Erythroblast (primary cell): Measurements from ENCODE around the gene LRRTM4.

Source experiments
- GATA1 ChIP-seq: IDR thresholded peaks from 2 replicates; pipeline ENCODE4 v1.6.1; 2011; ENCODE audit warnings: low read depth, mild to moderate bottlenecking, control low read depth, low read length, moderate library complexity
- POLR2A ChIP-seq: IDR thresholded peaks from 2 replicates; pipeline ENCODE4 v1.6.1; 2011; ENCODE audit warnings: mild to moderate bottlenecking, low read length

GRCh38 chr2:77519888-77520506 lies 2.2 kb downstream of the LRRTM4 start:
- TF ChIP-seq POLR2A: no peak
- no peak for TF ChIP-seq GATA1
